HS-27A (cell line): Measurements from ENCODE around the gene RAD18.

Source experiments
- DNase-seq: peaks from one replicate; pipeline ENCODE4 v3.0.0-alpha.2; 2012; ENCODE audit warnings: low read depth, missing footprints

Gene RAD18

GRCh38 chr3:8963137-8963853, at the start of gene RAD18:
Gene RAD18 (minus strand): TSS chr3:8963472. CDS start chr3:8963385, 87 bp downstream.
- DNase-seq: peak; percentile 79

GRCh38 chr3:9012521-9012920, 49.2 kb upstream of the RAD18 start:
- no peak for DNase-seq

GRCh38 chr3:9009976-9010545, 46.8 kb upstream of the RAD18 start:
- DNase-seq: no peak

GRCh38 chr3:9008550-9009255, 45.4 kb upstream of the RAD18 start:
- no peak for DNase-seq

- no peak for DNase-seq
Observed at GRCh38 chr3:9007928-9008327, 44.7 kb upstream of the RAD18 start.

GRCh38 chr3:9007213-9007612, 43.9 kb upstream of the RAD18 start:
- DNase-seq: no peak

GRCh38 chr3:9000041-9000440, 36.8 kb upstream of the RAD18 start:
- DNase-seq: no peak

GRCh38 chr3:8997151-8997550, 33.9 kb upstream of the RAD18 start:
- DNase-seq: no peak

- no peak for DNase-seq
Observed at GRCh38 chr3:8996681-8997121, 33.4 kb upstream of the RAD18 start.

- no peak for DNase-seq
Observed at GRCh38 chr3:8996216-8996615, 32.9 kb upstream of the RAD18 start.

GRCh38 chr3:8994226-8994625, 31.0 kb upstream of the RAD18 start:
- DNase-seq: no peak

- no peak for DNase-seq
Observed at GRCh38 chr3:8993331-8993730, 30.1 kb upstream of the RAD18 start.

GRCh38 chr3:8992854-8993253, 29.6 kb upstream of the RAD18 start:
- no peak for DNase-seq

- no peak for DNase-seq
Observed at GRCh38 chr3:8992199-8992598, 28.9 kb upstream of the RAD18 start.

- DNase-seq: no peak
Observed at GRCh38 chr3:8990266-8991215, 27.3 kb upstream of the RAD18 start.

- no peak for DNase-seq
Observed at GRCh38 chr3:8988791-8989558, 25.7 kb upstream of the RAD18 start.

- no peak for DNase-seq
Observed at GRCh38 chr3:8988384-8988655, 25.0 kb upstream of the RAD18 start.

GRCh38 chr3:8987645-8988383, 24.5 kb upstream of the RAD18 start:
- no peak for DNase-seq

- DNase-seq: no peak
Observed at GRCh38 chr3:8987226-8987625, 24.0 kb upstream of the RAD18 start.

- no peak for DNase-seq
Observed at GRCh38 chr3:8986741-8987140, 23.5 kb upstream of the RAD18 start.

GRCh38 chr3:8985876-8986275, 22.6 kb upstream of the RAD18 start:
- DNase-seq: no peak
